GM21717 (cell line): ENCODE results near the gene ABLIM1.

Experiments
- ATAC-seq: cut with Tn5 transposase; IDR thresholded peaks from one replicate; pipeline ENCODE4 v1.9.1; 2021; ENCODE audit warnings: mild to moderate bottlenecking, moderate library complexity; ENCODE audit not compliant: unreplicated experiment

The ABLIM1 gene

DNA sequence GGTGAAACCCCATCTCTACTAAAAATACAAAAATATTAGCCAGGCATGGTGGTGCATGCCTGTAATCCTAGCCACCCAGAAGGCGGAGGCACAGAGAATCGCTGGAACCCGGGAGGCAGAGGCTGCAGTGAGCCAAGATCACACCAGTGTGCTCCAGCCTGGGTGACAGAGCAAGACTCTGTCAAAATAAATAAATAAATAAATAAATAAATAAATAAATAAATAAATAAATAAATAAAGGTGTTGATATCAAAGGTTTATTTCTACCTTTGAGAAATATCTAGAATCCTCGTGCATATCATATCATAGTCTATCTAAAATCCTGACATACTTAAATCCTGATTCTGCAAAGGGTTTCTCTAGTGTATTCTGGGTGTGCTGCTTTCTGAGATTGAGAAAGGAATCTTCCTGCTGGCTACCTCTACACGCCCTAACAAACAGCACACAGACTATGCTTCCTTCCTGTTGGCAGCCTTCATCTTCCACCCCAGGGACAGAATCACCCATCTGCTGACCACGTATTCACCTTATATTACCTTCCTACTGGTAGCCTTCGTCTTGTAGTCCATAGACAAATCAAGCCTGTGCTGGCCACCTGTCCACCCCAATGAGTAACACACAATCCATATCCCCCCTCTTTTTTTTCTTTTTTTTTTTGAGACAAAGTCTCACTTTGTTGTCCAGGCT is 8.7 kb downstream of the ABLIM1 start:
- ATAC-seq = no peak

DNA sequence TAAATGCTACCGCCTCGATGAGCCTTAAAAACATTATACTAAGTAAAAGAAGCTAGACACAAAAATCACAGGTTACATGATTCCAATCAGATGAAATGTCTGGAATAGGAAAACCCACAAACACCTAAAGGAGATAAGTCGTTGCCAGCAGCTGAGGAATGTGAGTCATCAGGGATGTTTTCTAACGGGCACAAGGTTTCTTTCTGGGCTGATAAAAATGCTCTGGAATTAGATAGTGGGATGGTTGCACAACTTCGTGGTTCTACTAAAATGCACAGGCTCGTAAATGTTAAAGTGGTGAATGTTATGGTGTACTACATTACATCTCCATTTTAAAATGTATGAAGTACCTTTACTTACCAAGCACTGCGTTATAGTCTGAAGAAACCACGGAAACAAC is 9.7 kb downstream of the ABLIM1 start:
- no peak for ATAC-seq

DNA sequence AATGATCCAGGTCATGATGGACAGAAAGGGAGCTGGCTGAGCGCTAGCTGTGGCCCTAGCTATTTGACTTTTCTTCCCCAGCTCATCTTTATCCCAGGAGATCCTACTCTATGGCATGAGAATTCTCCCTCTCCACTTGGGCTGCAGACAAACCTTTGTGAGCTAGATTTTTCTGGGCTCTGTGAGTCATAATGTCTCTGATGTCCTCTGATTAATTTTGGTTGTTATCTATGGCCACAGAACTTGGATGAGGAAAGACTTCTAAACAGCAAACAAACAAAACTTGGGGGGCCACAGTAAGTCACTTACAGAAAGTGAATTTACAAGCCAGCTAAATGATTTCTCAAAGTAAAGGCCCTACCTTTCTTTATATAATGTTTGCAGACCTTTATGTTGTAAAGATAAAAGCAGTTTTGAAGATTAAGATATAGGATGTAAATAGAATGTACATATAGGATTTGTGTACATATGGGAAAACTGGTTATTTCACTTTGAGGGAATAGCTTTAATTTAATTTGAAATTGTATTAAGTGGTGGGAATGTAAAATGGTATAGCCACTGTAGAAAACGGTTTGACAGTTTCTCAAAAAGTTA is 10.4 kb downstream of the ABLIM1 start:
- no peak for ATAC-seq

DNA sequence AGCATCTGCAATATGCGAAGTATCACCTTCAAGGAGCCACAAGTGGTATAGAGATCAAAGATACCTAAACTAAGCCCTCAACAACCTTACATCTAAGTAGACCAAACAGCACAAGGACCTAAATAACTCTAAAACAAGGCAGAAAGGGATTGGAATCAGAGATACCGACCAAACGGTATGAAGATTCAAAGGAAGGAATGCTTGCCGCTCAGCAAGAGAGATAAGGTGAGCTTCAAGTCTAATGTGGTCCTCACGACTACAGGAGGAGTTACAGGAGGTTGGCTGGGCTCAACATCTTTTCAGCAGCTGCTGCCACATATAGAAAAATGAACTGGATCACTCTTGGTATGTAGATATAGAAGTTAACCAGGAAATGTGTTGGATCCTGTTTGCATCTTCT is 11.6 kb downstream of the ABLIM1 start:
- ATAC-seq = no peak

DNA sequence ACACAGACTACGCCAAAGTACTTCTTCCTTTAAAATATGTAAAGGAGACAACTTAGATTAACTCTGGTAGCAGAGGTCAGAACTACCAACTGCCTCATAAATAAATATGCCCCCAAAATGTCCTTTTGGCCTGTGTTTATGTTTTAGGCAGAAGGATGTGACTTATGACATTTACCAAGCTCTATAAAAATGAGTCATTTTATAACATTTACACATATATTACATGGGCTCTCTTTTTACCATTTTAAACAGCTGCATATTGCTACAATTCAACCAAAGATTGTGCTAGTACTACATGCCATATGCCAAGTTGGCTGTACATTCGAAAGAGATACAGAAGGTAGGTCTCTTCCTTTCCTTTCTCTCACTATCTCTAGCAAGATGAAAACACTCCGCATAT is 12.4 kb downstream of the ABLIM1 start:
- ATAC-seq = no peak

DNA sequence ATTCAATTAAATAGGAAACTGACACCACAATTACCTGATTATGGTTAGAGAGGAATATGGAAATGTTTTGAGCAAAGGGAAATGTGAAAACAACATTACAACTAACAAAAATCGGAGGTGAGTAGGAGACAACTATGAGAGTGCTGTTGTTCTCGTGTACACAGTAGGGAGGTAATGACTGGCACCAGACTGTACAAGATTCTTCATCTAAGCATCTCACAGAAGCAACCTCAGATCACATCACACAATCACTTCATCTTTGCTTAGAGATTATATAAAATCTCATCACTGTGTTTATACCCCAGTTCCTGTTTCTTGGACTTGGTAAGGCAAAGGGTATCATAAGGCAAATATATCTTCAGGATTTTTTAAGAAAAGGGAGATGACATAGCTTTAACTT is 14.9 kb downstream of the ABLIM1 start:
- no peak for ATAC-seq

DNA sequence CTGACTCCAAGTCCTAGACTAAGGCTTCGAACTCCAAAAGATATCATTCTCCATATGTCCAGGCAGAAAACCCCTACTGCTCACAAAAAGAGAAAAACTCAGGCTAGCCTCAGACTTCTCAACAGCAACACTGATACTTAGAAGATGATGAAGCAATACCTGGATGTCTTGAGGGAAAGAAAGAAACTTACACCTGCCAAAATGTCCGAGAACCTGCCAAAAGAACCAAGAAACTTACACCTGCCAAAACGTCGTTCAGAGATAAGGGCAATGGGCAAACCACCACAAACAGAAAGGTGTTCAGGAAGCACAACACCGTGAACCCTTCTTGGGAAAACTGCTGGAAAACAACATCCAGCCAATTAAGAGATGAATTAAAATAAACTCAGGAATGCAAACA is 15.3 kb downstream of the ABLIM1 start:
- no peak for ATAC-seq

DNA sequence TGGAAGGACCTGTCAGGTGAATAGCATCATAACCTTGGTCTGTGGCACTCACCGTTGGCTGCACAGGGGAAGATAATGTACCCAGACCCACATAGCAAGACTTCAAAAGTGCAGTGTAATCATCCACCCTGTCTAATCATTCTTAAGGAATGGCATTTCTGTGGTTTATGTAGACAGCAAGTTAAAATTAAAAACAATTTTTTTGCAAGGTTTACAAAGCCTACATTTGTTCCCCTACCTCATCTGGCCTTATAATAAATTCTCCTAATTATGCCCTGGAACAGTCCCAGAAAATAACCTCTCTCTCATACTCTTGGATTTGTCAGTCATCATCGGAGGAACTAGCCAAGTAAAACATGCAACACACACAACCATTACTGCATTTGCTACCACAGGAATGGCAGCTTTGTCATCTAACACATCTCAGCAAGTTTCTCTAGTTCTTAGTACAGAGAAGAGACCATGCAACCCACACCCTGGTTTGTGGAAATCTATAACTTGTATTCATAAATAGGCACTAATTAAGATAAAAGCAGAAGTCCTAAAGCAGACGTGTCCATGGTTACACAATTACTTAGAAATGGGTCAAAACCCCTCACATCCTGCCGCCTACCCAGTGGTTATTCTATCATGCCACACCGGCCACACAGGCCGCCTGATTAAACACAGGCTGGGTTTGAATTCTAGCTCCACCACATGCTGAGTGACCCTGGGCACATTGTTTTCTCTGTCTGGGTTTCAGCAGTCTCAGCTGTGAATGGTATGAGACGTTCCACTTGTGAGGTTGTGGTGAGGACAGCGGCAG is 19.1 kb downstream of the ABLIM1 start:
- no peak for ATAC-seq

DNA sequence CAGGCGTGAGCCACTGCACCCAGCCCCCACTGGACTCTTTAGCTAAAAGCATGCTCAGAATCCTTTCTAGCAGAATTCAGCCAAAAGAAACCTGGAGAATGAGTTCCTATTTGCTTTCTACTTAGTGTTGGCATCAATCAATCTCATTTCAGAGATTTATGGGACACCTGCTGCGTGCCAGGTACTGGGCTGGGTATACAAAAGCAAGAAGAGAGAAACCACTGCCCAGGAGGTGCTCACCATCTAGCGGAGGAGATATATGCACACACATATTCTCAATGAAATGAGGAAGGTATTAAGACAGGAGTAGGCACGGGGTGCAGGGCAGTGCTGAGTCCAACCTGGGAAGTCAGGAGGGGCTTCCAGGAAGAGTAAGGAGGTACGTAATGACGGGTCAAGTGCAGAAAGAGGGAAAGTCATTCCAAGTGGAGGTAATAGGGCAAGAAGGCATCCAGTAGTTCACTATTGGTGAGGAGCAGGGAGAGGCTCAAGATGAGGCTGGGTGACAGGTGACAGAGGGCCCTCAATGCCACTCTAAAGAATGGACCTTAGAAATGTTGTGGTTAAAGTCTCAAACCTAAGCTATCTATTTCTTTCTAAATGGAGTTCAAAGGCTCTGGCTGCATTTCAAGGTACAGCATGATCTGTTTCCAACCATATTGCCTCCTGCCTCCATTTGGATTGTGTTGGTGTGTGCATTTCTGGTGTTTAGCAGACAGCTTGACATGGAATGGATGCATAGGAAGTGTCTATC is 22.1 kb downstream of the ABLIM1 start:
- no peak for ATAC-seq

DNA sequence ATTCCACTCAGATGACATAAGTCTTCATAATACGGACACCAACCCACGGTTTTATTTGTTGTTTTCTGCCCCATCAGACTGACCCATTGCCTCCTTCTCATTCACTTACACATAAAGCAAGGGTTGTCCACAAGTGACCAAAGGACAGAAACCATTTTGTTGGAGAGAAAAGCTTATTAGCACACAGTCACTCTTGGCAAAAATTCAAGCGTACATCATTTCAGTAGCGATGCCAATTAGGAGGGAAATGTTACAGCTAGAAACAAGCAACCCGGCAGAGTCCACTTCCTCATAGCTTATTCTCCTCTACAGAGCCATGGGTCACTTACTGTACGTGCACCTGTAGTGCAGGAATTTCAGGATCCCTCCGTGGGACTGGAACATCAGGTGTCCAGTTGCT is 23.0 kb downstream of the ABLIM1 start:
- no peak for ATAC-seq

DNA sequence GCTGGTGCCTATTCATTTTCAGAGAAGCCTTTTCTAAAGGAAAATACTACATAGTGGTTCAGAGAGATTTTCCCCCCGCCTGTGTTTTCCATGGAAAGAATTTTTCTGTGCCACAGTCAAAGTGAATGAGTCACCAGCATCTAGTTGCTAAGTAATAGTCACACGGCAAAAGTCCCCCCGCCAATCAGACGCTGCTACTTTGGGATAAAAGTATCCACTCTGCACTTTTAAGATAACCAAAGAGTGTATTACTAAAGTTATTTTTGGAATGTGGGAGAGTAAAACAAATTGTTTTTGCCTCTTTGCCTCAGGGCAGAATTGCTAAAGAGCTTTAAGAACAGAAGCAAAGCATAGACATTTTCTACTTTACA is 23.5 kb downstream of the ABLIM1 start:
- ATAC-seq = no peak

DNA sequence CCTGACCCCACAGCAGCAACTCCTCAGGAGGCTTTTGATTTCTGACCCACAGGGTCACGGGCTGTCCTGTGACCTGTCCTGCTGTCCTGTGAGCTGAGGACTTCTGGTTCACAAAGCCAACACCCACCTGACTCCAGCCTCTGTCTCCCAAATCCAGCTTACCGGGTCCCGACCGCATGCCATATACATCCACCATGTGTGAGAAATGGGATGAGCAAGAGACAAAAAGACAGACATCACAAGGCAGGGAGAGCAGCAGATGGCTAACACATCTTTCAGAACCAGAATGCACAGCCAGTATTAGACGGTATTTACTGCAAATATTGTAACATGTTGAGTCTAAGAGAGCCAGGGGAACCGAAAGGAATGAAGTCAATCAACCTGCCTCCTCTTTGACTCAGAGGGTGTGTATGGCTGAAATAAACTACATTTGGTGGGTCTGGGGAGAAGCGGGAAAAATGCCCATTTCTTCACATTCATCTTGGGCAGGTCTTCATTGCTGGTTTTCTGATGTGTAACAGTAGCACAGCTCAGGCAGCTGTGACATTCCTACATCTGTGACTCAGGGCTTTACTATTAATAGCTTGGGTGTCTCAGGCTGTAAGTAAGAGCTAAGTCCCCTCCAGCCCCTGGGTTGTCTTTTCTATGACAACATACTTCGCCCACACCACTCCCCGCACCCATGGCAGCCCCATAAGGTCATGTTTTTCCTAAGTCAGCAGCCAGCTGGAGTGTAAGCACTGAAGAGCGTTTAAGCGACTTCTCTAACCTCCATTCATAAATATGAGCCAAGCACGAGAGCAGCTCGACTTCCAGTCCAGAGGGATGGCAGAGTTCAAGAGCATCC is 25.0 kb downstream of the ABLIM1 start:
- peak; percentile 50 for ATAC-seq

DNA sequence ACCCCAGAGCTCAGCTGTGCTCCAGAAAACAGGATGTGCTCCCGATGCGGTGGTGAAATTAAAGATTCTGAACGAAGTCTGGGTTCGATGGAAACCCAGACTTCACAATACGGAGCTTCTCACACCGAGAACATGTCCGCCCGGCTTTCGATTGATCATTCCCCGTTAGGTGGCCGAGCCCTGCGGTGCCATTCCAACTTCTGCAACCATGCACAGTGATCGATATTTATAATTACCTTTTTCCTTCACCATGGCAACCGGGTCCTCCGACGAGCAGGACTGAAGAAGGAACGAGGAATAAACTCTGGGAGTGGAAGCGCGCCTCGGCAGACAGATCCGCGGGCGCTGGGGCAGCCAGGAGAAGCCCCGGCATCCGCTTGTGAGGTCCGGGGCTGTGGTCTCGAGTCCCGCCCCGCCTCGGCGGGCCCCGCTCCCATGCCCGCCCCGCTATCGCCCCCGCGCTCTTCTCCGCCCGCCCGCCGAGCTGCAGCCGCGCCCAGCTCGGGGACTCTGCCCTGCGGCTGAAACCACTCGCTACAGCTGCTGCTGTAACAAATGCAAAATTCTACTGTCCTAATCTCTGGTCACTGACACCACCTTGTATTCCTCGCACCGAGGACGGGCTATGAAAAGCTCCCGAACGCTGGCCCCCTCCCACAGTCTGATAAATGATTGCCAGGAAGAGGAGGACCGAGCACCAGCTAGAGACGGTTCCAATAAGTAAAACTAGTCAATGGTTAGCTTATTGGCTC is 26.2 kb downstream of the ABLIM1 start:
- ATAC-seq = peak; percentile 54

DNA sequence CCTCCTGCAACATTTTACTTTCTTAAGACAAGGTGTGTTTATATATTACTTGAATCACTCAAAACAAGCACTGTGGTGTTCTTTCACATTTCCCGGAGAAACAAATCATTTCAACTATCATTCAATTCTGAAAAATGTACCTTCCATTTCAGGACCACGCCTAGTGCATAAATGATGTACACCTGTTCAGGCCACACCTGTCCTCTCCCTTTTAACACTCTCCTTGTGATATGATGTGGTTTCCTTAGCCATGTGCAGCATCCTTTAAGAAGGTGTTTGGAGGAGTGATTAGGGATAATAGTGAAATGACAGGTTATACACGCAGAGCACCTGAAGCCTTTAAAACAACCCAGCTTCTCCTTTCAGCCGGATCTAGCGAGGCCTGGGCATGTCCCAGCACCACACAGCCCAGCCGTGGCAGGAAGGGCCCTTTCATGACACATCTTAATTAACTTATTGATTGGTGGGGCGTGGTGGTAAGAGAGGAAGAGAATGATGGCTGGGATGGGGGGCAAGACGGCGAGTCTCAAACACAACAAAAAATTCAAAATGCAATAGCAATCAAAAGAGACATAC is 26.9 kb downstream of the ABLIM1 start:
- no peak for ATAC-seq

DNA sequence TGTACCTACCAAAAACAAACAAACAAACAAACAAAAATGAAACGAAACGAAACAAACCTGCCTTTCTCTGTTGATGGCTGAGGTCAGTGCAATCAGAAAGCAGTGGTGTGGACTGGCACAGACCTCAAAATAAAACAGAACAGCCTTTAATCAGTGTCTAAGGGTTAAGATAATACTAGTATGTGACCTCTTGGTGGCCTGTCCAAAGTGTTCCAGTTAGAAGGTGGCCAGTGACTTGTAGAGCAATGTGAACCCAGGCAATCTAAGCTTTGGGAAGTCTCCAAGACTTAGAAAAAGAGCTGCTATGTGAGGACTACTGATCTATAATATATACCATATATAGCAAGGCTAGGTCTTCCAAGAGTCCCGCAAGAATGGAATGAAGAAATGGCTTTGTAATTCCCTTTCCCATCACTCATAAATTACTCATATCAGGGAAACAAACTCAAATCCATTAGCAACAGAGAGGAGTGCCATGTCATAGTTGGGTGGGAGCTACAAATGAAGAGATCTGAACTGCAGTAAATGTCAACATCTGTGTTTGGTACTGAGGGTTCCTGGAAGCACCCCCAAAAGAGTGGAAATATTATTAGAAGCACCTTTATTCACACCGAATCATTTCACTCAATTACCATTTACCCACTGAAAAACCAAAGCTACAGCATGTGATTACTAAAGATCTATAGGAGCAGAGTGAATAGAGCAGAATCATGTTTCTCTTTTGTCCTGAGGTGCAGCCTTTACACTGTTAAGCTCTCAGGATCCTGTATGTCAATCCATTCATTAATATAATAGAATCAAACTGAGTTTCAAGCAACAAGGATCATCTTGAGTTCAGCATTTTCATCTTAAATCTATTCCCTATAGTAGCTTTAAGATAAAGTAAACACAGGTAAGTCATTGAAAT is 28.0 kb downstream of the ABLIM1 start:
- ATAC-seq = no peak

DNA sequence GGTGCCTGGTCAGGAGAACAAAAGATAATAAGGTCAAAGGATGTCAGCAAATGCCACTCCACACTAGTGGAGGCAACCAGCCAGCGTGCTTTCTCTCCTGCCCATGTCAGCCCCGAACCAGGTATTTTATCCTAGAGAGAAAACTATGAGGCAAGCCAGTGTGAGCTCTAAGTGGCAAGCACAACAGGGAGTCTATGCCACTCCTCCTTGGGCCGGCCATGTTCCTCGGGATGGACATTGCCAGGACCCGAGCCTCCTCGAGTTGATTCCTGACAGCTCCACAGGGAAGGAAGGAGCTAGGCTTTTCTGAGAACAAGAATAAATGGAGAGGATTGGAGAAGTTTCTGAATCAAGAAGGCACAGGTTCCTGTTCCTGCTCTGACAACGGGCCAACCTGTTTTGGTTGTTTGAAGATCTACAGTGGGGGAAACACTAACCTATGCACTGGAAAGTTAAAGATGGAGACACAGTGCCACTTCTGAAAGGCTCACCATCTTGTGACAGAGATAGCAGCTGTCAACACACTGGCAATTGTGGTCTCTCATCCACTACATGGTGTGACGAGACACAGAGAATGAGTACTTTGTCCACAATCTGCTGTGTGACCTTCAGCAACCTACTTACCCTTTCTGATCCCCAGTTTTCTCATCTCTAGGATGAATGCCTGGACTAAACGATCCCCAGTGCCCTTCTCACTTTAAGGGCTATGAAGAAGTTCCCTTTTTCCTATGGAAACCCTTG is 28.8 kb downstream of the ABLIM1 start:
- ATAC-seq = no peak

DNA sequence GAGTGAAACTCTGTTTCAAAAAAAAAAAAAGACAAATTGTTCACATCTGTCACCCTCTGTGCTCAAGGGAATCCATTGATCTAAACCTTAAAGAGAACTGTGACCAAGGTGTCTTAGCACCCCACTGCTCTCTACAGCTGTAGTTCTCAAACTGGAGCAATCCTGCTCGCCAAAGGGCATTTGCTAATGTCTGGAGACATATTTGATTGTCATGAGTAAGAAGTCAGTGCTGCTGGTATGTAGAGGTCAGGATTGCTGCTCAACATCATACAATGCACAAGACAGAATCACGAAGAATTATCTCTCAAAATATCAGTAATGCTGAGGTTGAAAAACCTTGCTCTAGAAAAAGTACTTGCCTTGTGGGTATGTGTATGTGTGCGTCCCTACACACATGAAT is 30.0 kb downstream of the ABLIM1 start:
- ATAC-seq = no peak

DNA sequence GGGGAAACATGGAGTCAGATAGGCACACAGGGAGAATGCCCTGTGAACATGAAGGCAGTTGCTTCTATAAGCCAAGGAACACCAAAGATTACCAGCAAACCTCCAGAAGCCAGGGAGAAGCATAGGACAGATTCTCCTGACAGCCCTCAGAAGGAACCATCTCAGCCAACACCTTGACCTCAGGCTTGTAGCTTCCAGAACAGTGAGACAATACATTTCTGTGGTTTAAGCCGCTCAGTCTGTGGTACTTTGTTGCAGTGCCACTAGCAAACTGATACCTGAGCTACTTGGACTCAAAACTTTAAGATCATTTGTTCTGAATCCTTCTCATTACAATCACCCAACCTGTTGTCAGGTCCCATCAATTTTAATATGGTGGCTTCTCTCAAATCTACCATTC is 31.2 kb downstream of the ABLIM1 start:
- no peak for ATAC-seq
